Measurements from ENCODE around the gene EIF5A2. TPM values are rescaled to one million over a fixed set of nuclear protein-coding genes. Genes with fewer than 3 reads are reported as not detected.

EIF5A2 gene
- total and polyA plus RNA-seq, 12 donors = 0.94 to 11.2 (median 4.0) TPM

DNA sequence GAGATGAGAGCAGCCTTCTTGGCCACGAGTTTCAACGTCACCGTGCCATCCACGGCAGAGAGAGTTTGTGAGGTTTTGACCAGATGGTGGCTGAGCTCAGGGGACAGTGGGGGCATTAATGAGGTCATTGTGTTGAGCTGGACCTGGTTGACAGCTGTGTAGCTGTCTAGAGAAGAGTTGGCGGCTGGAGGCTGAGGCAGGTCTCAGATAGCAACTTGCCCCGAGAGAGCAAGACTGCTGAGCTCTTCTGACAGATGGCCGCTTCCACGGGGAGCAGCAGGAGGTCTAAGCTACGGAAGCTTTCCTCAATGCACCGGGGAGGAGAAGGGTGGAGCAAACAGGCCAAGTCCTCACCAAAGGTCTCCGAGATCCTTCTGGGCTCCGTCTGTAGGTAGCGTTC is 44.8 kb upstream of the EIF5A2 start:
- Histone ChIP-seq H3K27me3 (no peaks in the 10 kb centered on the region), H3K9me3 (replicated peaks in 1 of 3) (no peaks in the 10 kb centered on the region), H3K36me3 (replicated peaks in 1 of 2) (no peaks in the 10 kb centered on the region), H3K4me3 (no peak overlapping the region), H3K4me1 (replicated peaks in 1 of 2) (no peaks in the 10 kb centered on the region), H3K27ac (no peak overlapping the region)
- WGBS, 4 donors = 77 to 89% (median 82%) methylated on average over 9 to 13 of the region's 13 CpGs
- intact Hi-C loops (cut with DNase I) = no loop called here
- TF ChIP-seq POLR2A (IDR thresholded peaks at IDR 0.05) = no peak
- TF ChIP-seq, protein P1, sequence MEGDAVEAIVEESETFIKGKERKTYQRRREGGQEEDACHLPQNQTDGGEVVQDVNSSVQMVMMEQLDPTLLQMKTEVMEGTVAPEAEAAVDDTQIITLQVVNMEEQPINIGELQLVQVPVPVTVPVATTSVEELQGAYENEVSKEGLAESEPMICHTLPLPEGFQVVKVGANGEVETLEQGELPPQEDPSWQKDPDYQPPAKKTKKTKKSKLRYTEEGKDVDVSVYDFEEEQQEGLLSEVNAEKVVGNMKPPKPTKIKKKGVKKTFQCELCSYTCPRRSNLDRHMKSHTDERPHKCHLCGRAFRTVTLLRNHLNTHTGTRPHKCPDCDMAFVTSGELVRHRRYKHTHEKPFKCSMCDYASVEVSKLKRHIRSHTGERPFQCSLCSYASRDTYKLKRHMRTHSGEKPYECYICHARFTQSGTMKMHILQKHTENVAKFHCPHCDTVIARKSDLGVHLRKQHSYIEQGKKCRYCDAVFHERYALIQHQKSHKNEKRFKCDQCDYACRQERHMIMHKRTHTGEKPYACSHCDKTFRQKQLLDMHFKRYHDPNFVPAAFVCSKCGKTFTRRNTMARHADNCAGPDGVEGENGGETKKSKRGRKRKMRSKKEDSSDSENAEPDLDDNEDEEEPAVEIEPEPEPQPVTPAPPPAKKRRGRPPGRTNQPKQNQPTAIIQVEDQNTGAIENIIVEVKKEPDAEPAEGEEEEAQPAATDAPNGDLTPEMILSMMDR (IDR thresholded peaks at IDR 0.05) = no peak
- DNase-seq = no peak

DNA sequence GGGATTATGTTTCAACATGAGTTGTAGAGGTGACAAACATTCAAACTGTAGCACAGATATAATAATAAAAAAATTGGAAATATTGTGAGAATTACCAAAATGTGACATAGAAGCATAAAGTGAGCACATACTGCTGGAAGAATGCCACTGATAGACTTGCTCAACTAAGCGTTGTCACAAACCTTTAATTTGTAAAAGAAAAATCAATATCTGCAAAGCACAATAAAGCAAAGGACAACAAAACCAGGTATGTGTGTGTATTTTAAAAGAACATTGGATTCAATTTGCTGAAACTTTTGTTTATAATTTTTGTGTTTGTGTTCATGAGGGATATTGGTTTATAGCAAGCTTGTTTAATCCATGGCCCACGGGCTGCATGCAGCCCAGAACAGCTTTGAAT is 40.8 kb upstream of the EIF5A2 start:
- H3K27me3 ChIP-seq = peaks cover 2% of the 10 kb centered on the region
- no peaks in the 10 kb centered on the region for H3K4me1 ChIP-seq (replicated peaks in 1 of 2)
- TF ChIP-seq, protein P1 (IDR thresholded peaks at IDR 0.05) = no peak
- no peak for TF ChIP-seq POLR2A (IDR thresholded peaks at IDR 0.05)
- intact Hi-C loops (cut with DNase I) = no loop called here
- H3K36me3 ChIP-seq (replicated peaks in 1 of 2) = no peaks in the 10 kb centered on the region
- no peak overlapping the region for H3K27ac ChIP-seq
- no peak overlapping the region for H3K4me3 ChIP-seq
- no peaks in the 10 kb centered on the region for H3K9me3 ChIP-seq (replicated peaks in 1 of 3)
- 75 to 88% (median 83%) methylated on average over 2 of the region's 2 CpGs for WGBS, 4 donors
- DNase-seq = no peak

DNA sequence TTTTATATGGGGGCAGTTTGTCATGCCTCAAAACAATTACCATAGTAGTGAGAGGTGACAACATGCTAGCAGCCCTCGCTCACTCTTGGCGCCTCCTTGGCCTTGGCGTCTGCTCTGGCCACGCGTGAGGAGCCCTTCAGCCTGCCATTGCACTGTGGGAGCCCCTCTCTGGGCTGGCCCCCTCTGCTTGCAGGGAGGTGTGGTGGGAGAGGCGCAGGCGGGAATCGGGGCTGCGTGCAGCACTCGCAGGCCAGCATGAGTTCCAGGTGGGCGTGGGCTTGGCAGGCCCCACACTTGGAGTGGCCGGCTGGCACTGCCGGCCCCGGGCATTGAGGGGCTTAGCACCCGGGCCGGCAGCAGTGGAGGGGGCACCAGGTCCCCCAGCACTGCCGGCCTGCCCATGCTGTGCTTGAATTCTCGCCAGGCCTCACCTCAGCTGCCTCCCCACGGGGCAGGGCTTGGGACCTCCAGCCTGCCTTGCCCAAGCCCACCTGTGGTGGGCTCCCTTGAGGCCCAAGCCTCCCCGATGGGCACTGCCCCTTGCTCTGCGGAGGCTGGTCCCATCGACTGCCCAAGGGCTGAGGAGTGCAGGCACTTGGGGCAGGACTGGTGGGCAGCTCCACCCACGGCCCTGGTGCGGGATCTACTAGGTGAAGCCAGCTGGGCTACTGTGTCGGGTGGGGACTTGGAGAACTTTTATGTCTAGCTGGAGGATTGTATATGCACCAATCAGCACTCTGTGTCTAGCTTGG is 38.8 kb upstream of the EIF5A2 start:
- Histone ChIP-seq H3K4me3 (no peak overlapping the region), H3K9me3 (replicated peaks in 1 of 3) (no peaks in the 10 kb centered on the region), H3K27me3 (peaks cover 2% of the 10 kb centered on the region), H3K4me1 (replicated peaks in 1 of 2) (no peaks in the 10 kb centered on the region), H3K36me3 (replicated peaks in 1 of 2) (no peaks in the 10 kb centered on the region), H3K27ac (no peak overlapping the region)
- intact Hi-C loops (cut with DNase I) = no loop called here
- TF ChIP-seq POLR2A (IDR thresholded peaks at IDR 0.05) = no peak
- TF ChIP-seq, protein P1 (IDR thresholded peaks at IDR 0.05) = no peak
- WGBS, 4 donors = 94 to 97% (median 95%) methylated on average over 10 to 25 of the region's 25 CpGs; no CpG with 5 or more reads in 1 of the 4 donors
- DNase-seq = no peak

DNA sequence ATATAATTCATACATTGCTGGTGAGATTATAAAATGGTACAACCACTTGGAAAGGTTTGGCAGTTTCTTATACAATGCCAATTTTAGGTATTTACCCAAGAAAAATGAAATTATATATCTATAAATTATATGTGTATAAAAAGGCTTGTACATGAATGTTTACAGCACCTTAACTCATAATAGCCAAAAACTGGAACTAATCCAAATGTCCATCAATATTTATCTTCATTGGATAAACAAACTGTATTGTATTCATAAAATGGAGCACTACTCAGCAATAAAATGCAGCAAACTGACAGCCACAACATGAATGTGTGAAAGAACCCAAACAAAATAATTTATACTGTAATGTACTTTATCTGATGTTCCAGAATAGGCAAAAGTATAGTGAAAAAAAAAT is 33.6 kb upstream of the EIF5A2 start:
- intact Hi-C loops (cut with DNase I) = no loop called here
- H3K9me3 ChIP-seq (replicated peaks in 1 of 3) = no peaks in the 10 kb centered on the region
- H3K27me3 ChIP-seq = peaks cover under 1% of the 10 kb centered on the region
- no peaks in the 10 kb centered on the region for H3K4me1 ChIP-seq (replicated peaks in 1 of 2)
- H3K27ac ChIP-seq = no peak overlapping the region
- no peak for DNase-seq
- no peaks in the 10 kb centered on the region for H3K36me3 ChIP-seq (replicated peaks in 1 of 2)
- TF ChIP-seq, protein P1 (IDR thresholded peaks at IDR 0.05) = no peak
- TF ChIP-seq POLR2A (IDR thresholded peaks at IDR 0.05) = no peak
- no peak overlapping the region for H3K4me3 ChIP-seq

Data from adrenal gland (tissue), 12 donors.